Muscle of leg (tissue), 11 donors: ENCODE results near the gene CCDC137. TPM values are rescaled to one million over a fixed set of nuclear protein-coding genes. Genes with fewer than 3 reads are reported as not detected.

ENCODE experiments used
- DNase-seq: peaks from one replicate; pipeline ENCODE4 v3.0.0; 2013
- H3K27ac ChIP-seq: one replicate; pipeline ENCODE4 v1.5.1; 2013; ENCODE audit warnings: mild to moderate bottlenecking, low read length, control low read depth
- H3K27me3 ChIP-seq: one replicate; pipeline ENCODE4 v1.6.1; 2013; ENCODE audit warnings: low read length; ENCODE audit not compliant: control insufficient read depth, insufficient read depth
- H3K36me3 ChIP-seq: one replicate; pipeline ENCODE4 v1.6.1; 2013; ENCODE audit warnings: low read length; ENCODE audit not compliant: control insufficient read depth, insufficient read depth
- H3K4me1 ChIP-seq: one replicate; pipeline ENCODE4 v1.6.1; 2013; ENCODE audit warnings: low read length; ENCODE audit not compliant: control insufficient read depth, insufficient read depth
- H3K4me3 ChIP-seq: one replicate; pipeline ENCODE4 v1.5.1; 2013; ENCODE audit warnings: low read length, control low read depth
- H3K9me3 ChIP-seq: replicated peaks from 2 replicates; pipeline ENCODE4 v1.6.1; 2013; ENCODE audit warnings: low read depth, low read length; ENCODE audit not compliant: control insufficient read depth
- WGBS: methylation state at CpG from one replicate; pipeline ENCODE4 v1.1.5; 2013; ENCODE audit warnings: missing lambda C conversion rate; ENCODE audit not compliant: insufficient coverage; 5-methylcytosine and 5-hydroxymethylcytosine counted together
- polyA plus RNA-seq, 8 donors: library from polyadenylated mRNA; unstranded; fragments of 120-200 nt; gene quantifications; one replicate each; pipeline versions ENCODE4 v1.2.1 to v1.2.3, GENCODE V29; 2013; ENCODE audit warnings: inconsistent platforms in 1 of 8, low replicate concordance in 1 of 8; ENCODE audit not compliant: insufficient read length in 8 of 8, insufficient read depth in 1 of 8
- total RNA-seq: library from RNA; stranded (reverse); fragments of 120-200 nt; gene quantifications from one replicate; pipeline ENCODE4 v1.2.4, GENCODE V29; 2013

Gene CCDC137
- total and polyA plus RNA-seq, 9 donors = 9.1 to 18.0 (median 15.5) TPM

GRCh38 chr17:81707725-81708646 lies 41.4 kb downstream of the CCDC137 start:
- no peak overlapping the region for H3K27ac ChIP-seq
- no peaks in the 10 kb centered on the region for H3K9me3 ChIP-seq
- peaks cover 41% of the 10 kb centered on the region for H3K36me3 ChIP-seq
- H3K4me1 ChIP-seq = peaks cover 33% of the 10 kb centered on the region
- H3K4me3 ChIP-seq = no peak overlapping the region
- H3K27me3 ChIP-seq = peaks cover 18% of the 10 kb centered on the region
- DNase-seq = no peak
- 73% methylated on average over 24 of the region's 25 CpGs for WGBS

DNA sequence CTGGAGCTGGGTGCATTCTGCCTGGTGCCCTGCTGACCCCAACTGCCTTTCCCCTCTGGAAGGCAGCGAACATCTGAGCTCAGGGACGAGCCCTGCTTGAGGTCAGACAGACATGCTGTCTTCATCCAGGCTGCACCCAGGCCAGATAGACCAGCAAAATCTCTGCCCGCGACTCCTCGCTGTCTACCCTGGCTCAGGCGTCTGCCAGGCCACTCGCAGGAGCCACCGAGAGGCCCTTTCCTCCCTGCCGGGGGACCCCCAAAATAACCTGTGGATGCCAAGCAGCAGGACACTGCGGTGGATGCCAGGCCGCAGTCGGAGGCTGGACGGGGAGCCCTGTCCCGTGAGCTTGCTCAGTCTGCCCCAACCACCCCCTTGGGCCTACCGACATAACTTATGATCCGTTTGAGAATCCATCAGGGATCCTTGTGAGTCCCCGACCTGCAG lies 42.2 kb downstream of the CCDC137 start:
- Histone ChIP-seq H3K4me1 (peaks cover 41% of the 10 kb centered on the region), H3K4me3 (no peak overlapping the region), H3K36me3 (peaks cover 41% of the 10 kb centered on the region), H3K27me3 (peaks cover 18% of the 10 kb centered on the region), H3K9me3 (no peaks in the 10 kb centered on the region), H3K27ac (no peak overlapping the region)
- DNase-seq = no peak
- 82% methylated on average over 17 of the region's 17 CpGs for WGBS

- Histone ChIP-seq H3K36me3 (peaks cover 30% of the 10 kb centered on the region), H3K4me3 (no peak overlapping the region)
Observed at GRCh38 chr17:81710514-81711308, 44.2 kb downstream of the CCDC137 start.

DNA sequence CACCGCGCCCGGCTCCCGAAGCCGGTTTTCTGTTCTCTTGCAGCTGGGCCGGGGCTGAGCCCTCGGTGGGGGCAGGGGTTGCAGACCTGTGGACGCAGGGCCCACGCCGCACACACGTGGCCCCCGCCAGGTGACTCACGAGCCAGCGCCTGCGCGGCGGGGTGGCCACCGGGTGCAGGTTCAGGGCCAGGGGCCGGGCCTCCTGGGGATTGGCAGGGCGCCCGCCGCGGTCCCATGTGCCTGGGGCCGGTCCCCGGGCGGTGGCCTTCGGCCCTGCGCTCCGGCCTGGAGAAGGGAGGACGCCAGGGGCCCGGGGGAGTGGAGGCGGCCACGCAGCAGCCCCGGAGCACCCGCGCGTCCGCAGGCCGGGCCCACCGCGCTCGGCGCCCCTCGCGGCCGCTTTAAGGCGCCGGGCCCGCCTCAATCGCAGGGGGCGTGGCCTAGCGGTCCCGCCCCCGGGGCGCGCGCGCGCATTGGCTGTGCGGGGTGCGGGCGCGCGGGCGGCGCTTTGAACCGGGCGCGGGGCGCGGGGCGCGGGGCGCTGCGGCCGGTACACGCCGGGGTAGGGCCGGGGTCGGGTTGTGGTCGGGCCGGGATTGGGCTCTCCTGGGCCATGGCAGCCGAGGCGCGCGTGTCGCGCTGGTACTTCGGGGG lies 45.4 kb downstream of the CCDC137 start, which contains the start of gene SLC25A10:
Gene SLC25A10 (plus strand): TSS at position 471 of the 654 bp plus-strand sequence. CDS start 143 bp downstream, at position 614.
- H3K4me3 ChIP-seq = peak within 1 kb of the TSS; percentile 46
- WGBS = under 1% methylated on average over 89 of the region's 89 CpGs
- peaks cover 38% of the 10 kb centered on the region for H3K4me1 ChIP-seq
- peak; percentile 89 for DNase-seq
- no peaks in the 10 kb centered on the region for H3K9me3 ChIP-seq
- H3K27ac ChIP-seq = no peak within 1 kb of the TSS
- peaks cover 18% of the 10 kb centered on the region for H3K27me3 ChIP-seq
- H3K36me3 ChIP-seq = peaks cover 18% of the 10 kb centered on the region

More at GRCh38 chr17:81710514-81711308, 44.2 kb downstream of the CCDC137 start:
- H3K27ac ChIP-seq = no peak overlapping the region
- peaks cover 18% of the 10 kb centered on the region for H3K27me3 ChIP-seq
- WGBS = 4% methylated on average over 29 of the region's 29 CpGs
- no peak for DNase-seq
- no peaks in the 10 kb centered on the region for H3K9me3 ChIP-seq
- peaks cover 38% of the 10 kb centered on the region for H3K4me1 ChIP-seq

- WGBS = 3% methylated on average over 30 of the region's 41 CpGs
- Histone ChIP-seq H3K36me3 (peaks cover 12% of the 10 kb centered on the region), H3K27ac (no peak overlapping the region), H3K4me3 (peak overlapping the region; percentile 46), H3K9me3 (no peaks in the 10 kb centered on the region), H3K27me3 (peaks cover 18% of the 10 kb centered on the region), H3K4me1 (peaks cover 38% of the 10 kb centered on the region)
- DNase-seq = no peak
Observed at GRCh38 chr17:81712468-81713003, 46.0 kb downstream of the CCDC137 start.

DNA sequence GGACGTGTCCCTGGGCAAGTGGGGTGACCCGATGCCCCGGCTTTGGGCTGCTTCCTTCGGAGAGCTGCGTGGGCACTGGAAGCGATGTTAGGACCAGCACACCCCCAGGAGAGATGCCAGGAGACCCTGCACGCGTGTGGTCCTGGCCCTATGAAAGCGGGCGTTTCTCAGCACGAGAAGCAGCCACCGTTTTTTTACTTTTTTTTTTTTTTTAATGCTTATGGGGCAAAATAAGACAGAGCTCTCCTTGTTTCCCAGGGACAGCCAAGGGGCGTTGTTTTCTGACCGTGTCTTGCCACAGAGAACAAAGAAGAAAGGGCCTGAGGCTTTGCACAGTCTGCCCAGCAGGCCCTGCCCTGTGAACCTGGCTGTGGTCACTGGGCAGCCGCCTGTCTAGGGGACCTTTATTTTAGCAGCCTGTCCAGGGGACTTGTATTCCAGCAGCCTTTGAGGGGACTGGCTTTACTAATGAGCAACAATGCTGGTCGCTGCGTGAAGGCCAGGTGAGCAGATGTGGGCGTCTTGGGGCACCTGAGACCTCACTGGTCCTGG lies 46.5 kb downstream of the CCDC137 start:
- Histone ChIP-seq H3K9me3 (no peaks in the 10 kb centered on the region), H3K27ac (no peak overlapping the region), H3K36me3 (peaks cover 9% of the 10 kb centered on the region), H3K27me3 (peaks cover 18% of the 10 kb centered on the region), H3K4me1 (peaks cover 33% of the 10 kb centered on the region), H3K4me3 (peak overlapping the region; percentile 46)
- 31% methylated on average over 18 of the region's 18 CpGs for WGBS
- no peak for DNase-seq

- no peak for DNase-seq
- Histone ChIP-seq H3K36me3 (peaks cover 2% of the 10 kb centered on the region), H3K4me3 (no peak overlapping the region), H3K27ac (no peak overlapping the region), H3K27me3 (peaks cover 18% of the 10 kb centered on the region), H3K4me1 (peaks cover 33% of the 10 kb centered on the region), H3K9me3 (no peaks in the 10 kb centered on the region)
- 43% methylated on average over 22 of the region's 36 CpGs for WGBS
Observed at GRCh38 chr17:81713556-81714411, 47.2 kb downstream of the CCDC137 start.

DNA sequence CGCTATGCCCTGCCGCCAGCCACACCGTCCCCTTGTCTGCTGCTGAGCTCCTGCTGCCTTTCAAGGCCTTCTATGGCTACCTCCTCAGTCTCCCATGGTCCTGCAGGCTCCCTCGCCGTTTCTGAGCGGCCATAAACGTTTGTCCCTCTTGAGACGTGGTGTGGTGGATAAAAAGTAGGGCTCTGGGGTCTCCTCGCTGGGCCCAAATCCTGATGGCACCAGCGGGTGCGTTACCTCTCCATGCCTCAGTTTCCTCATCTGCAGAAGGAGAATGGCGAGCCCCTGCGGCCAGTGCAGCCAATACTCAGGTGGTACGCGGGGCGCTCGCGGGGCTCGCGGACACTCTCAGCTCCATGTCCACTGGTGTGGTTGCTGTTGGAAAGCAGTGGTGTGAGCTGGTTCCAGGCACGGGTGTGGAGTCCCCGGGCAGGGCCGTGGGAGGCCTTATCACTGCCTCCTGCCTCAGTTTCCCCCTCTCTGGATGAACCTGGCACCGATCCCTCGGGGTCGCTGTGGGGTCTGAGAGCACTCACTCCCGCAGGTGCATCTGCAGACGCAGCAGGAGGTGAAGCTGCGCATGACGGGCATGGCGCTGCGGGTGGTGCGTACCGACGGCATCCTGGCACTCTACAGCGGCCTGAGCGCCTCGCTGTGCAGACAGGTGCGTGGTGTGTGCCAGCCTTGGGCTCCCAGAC lies 48.0 kb downstream of the CCDC137 start:
- H3K36me3 ChIP-seq = peaks cover 2% of the 10 kb centered on the region
- H3K9me3 ChIP-seq = no peaks in the 10 kb centered on the region
- H3K4me3 ChIP-seq = no peak overlapping the region
- no peak for DNase-seq
- H3K4me1 ChIP-seq = peaks cover 33% of the 10 kb centered on the region
- no peak overlapping the region for H3K27ac ChIP-seq
- WGBS = 92% methylated on average over 22 of the region's 39 CpGs
- H3K27me3 ChIP-seq = peaks cover 18% of the 10 kb centered on the region
